H1 (cell line): ENCODE measurements around the gene ARL10. TPM values are rescaled to one million over a fixed set of nuclear protein-coding genes. Genes with fewer than 3 reads are reported as not detected.

Experiments used
- CTCF ChIA-PET: fragments of 300-600 bp; sonication (Branson Sonifier 250); formaldehyde crosslinking; loops from one replicate; lab custom pipeline; 2021; ENCODE audit not compliant: partially characterized antibody; lab: Charles Lee
- POLR2A ChIA-PET: fragments of 300-600 bp; sonication (Branson Sonifier 250); formaldehyde crosslinking; loops from one replicate; lab custom pipeline; 2021; ENCODE audit warnings: inconsistent platforms; ENCODE audit not compliant: partially characterized antibody; lab: Charles Lee
- DNase-seq, 2 experiments: peaks; one replicate each; pipeline versions ENCODE4 v3.0.0 to v3.0.0-alpha.2; 2010 to 2022; ENCODE audit warnings: low spot score in 2 of 2, low read depth in 1 of 2, mixed read lengths in 1 of 2
- FAIRE-seq: peaks from 2 replicates; lab custom pipeline; 2011; peaks lifted over from hg19 to GRCh38; lab: Jason Lieb, UNC
- H2AFZ ChIP-seq: 2 replicates; pipeline ENCODE4 v1.8.1; 2012; ENCODE audit warnings: low read length, inconsistent platforms
- H2AK5ac ChIP-seq: 2 replicates; pipeline ENCODE4 v1.6.1; 2013; ENCODE audit warnings: low read depth, low read length
- H2BK120ac ChIP-seq: replicated peaks from 2 replicates; pipeline ENCODE3; 2013; ENCODE audit warnings: low read depth, low read length, inconsistent platforms
- H2BK12ac ChIP-seq: 2 replicates; pipeline ENCODE4 v1.6.1; 2013; ENCODE audit warnings: low read depth, low read length
- H2BK15ac ChIP-seq: 2 replicates; pipeline ENCODE4 v1.6.1; 2013; ENCODE audit warnings: low read length
- H2BK20ac ChIP-seq: 2 replicates; pipeline ENCODE4 v1.6.1; 2013; ENCODE audit warnings: low read length
- H2BK5ac ChIP-seq: 2 replicates; pipeline ENCODE4 v1.6.1; 2013; ENCODE audit warnings: low read depth, low read length
- H3K14ac ChIP-seq: 2 replicates; pipeline ENCODE4 v1.6.1; 2013; ENCODE audit warnings: inconsistent platforms; ENCODE audit not compliant: insufficient read length
- H3K18ac ChIP-seq: 2 replicates; pipeline ENCODE4 v1.6.1; 2013; ENCODE audit warnings: low read length; ENCODE audit errors: extremely low read depth
- H3K23ac ChIP-seq: 2 replicates; pipeline ENCODE4 v1.6.1; 2013; ENCODE audit warnings: inconsistent platforms; ENCODE audit not compliant: insufficient read length
- H3K23me2 ChIP-seq: 2 replicates; pipeline ENCODE4 v1.6.1; 2013; ENCODE audit warnings: low read depth, low read length
- H3K27ac ChIP-seq: 2 replicates; pipeline ENCODE4 v1.6.1; 2011; ENCODE audit warnings: low read depth, low read length, inconsistent platforms
- H3K27me3 ChIP-seq, 4 experiments: replicated peaks in 1 of 4; 1 replicate in 1 of 4; 2 replicates in 3 of 4; pipeline versions ENCODE4 v1.6.1 to v1.8.1; 2011 to 2013; ENCODE audit warnings: low read length in 3 of 4, mild to moderate bottlenecking in 3 of 4, inconsistent platforms in 2 of 4, mixed read lengths in 2 of 4, moderate library complexity in 1 of 4; ENCODE audit not compliant: control insufficient read depth in 3 of 4, insufficient read depth in 3 of 4; ENCODE audit errors: extremely low read depth in 1 of 4
- H3K36me3 ChIP-seq, 4 experiments: 2 replicates each; pipeline versions ENCODE4 v1.6.1 to v1.8.1; 2011 to 2013; ENCODE audit warnings: mild to moderate bottlenecking in 4 of 4, low read length in 3 of 4, moderate library complexity in 2 of 4, control low read depth in 1 of 4, inconsistent platforms in 1 of 4; ENCODE audit not compliant: insufficient read depth in 4 of 4, control insufficient read depth in 2 of 4
- H3K4ac ChIP-seq: replicated peaks from 2 replicates; pipeline ENCODE3; 2013; ENCODE audit warnings: low read length, low read depth, mixed read lengths, inconsistent platforms; ENCODE audit not compliant: insufficient read length
- H3K4me1 ChIP-seq, 4 experiments: replicated peaks in 1 of 4; 1 replicate in 1 of 4; 2 replicates in 3 of 4; pipeline versions ENCODE4 v1.6.1 to v1.8.1; 2011 to 2013; ENCODE audit warnings: low read length in 3 of 4, inconsistent platforms in 2 of 4, mixed read lengths in 1 of 4; ENCODE audit not compliant: insufficient read depth in 4 of 4, control insufficient read depth in 3 of 4
- H3K4me2 ChIP-seq, 2 experiments: 2 replicates each; pipeline versions ENCODE4 v1.6.1 to v1.8.1; 2011 to 2013; ENCODE audit warnings: low read depth in 2 of 2, low read length in 2 of 2, control low read depth in 1 of 2, inconsistent platforms in 1 of 2, mild to moderate bottlenecking in 1 of 2; ENCODE audit not compliant: insufficient read depth in 1 of 2
- H3K4me3 ChIP-seq, 4 experiments: fragments of 200-600, 300-600 bp in 1 of 4; sonication (generic), shearing (Covaris generic), sonication (Bioruptor Twin) in 1 of 4; 2 replicates each; pipeline versions ENCODE4 v1.5.1 to v1.8.1; 2011 to 2016; ENCODE audit warnings: low read length in 4 of 4, low read depth in 3 of 4, control low read depth in 2 of 4, inconsistent platforms in 2 of 4, mild to moderate bottlenecking in 2 of 4, mixed read lengths in 1 of 4, moderate library complexity in 1 of 4; ENCODE audit not compliant: insufficient read depth in 2 of 4; ENCODE audit errors: extremely low read depth in 1 of 4
- H3K56ac ChIP-seq: replicated peaks from 2 replicates; pipeline ENCODE3; 2013; ENCODE audit warnings: low read depth, mild to moderate bottlenecking, mixed read lengths, low read length, inconsistent platforms; ENCODE audit not compliant: insufficient read length
- H3K79me1 ChIP-seq: 2 replicates; pipeline ENCODE4 v1.6.1; 2013; ENCODE audit warnings: low read depth, low read length, control low read depth
- H3K79me2 ChIP-seq, 2 experiments: 2 replicates each; pipeline versions ENCODE4 v1.6.1 to v1.8.1; 2012 to 2013; ENCODE audit warnings: low read length in 2 of 2, mild to moderate bottlenecking in 2 of 2, inconsistent platforms in 1 of 2; ENCODE audit not compliant: insufficient read depth in 2 of 2, control insufficient read depth in 1 of 2
- H3K9ac ChIP-seq, 4 experiments: replicated peaks in 1 of 4; 1 replicate in 1 of 4; 2 replicates in 3 of 4; pipeline versions ENCODE4 v1.6.1 to v1.8.1; 2011 to 2013; ENCODE audit warnings: low read depth in 3 of 4, low read length in 3 of 4, control low read depth in 2 of 4, mild to moderate bottlenecking in 2 of 4, moderate library complexity in 2 of 4, inconsistent platforms in 1 of 4; ENCODE audit errors: extremely low read depth in 1 of 4
- H3K9me3 ChIP-seq, 2 experiments: 2 replicates each; pipeline versions ENCODE4 v1.6.1 to v1.8.1; 2012 to 2013; ENCODE audit warnings: mild to moderate bottlenecking in 2 of 2, moderate library complexity in 2 of 2, control low read depth in 1 of 2, inconsistent platforms in 1 of 2, low read depth in 1 of 2, low read length in 1 of 2, mixed read lengths in 1 of 2; ENCODE audit not compliant: insufficient read depth in 2 of 2
- H4K20me1 ChIP-seq, 2 experiments: replicated peaks in 1 of 2; 2 replicates each; pipeline versions ENCODE3 to v1.8.1; 2011 to 2013; ENCODE audit warnings: inconsistent platforms in 2 of 2, low read length in 2 of 2, mild to moderate bottlenecking in 1 of 2; ENCODE audit not compliant: insufficient read depth in 2 of 2, control insufficient read depth in 1 of 2
- H4K5ac ChIP-seq: 2 replicates; pipeline ENCODE4 v1.6.1; 2013; ENCODE audit warnings: low read length, low read depth, mixed read lengths, inconsistent platforms; ENCODE audit not compliant: insufficient read length
- H4K8ac ChIP-seq: 2 replicates; pipeline ENCODE4 v1.8.0; 2013; ENCODE audit warnings: mild to moderate bottlenecking, moderate library complexity, low read length, inconsistent platforms; ENCODE audit not compliant: insufficient read depth; ENCODE audit errors: extremely low read depth
- H4K91ac ChIP-seq: replicated peaks from 2 replicates; pipeline ENCODE3; 2013; ENCODE audit warnings: low read length, mixed read lengths, inconsistent platforms; ENCODE audit not compliant: insufficient read length
- ASH2L ChIP-seq: fragments of 200-600, 300-600 bp; sonication (generic); IDR thresholded peaks from one replicate; pipeline ENCODE4 v1.7.1; 2017; ENCODE audit warnings: low read length
- CBX5 ChIP-seq: fragments of 300-800, 300-1000 bp; sonication (generic); IDR thresholded peaks from 2 replicates; pipeline ENCODE4 v1.7.1; 2016; ENCODE audit warnings: antibody characterized with exemption, low read length, low read depth
- NANOG ChIP-seq: IDR thresholded peaks from 2 replicates; pipeline ENCODE4 v1.6.1; 2011; ENCODE audit warnings: low read length, low read depth, mild to moderate bottlenecking, inconsistent platforms; ENCODE audit not compliant: insufficient read depth, poor library complexity, severe bottlenecking
- RFX5 ChIP-seq: IDR thresholded peaks from 2 replicates; pipeline ENCODE4 v1.6.1; 2011; ENCODE audit warnings: low read depth, low read length, improper control_type of control experiment, borderline replicate concordance
- SIX5 ChIP-seq: IDR thresholded peaks from 2 replicates; pipeline ENCODE4 v1.6.1; 2011; ENCODE audit warnings: mild to moderate bottlenecking, low read depth, low read length
- WGBS, 2 experiments: shearing (Covaris generic) in 1 of 2; methylation state at CpG; one replicate each; pipeline versions ENCODE4 v1.1.6 to v1.1.7; 2013 to 2015; ENCODE audit warnings: low lambda C conversion rate in 2 of 2, mixed read lengths in 2 of 2, inconsistent platforms in 1 of 2, low coverage in 1 of 2, missing lambda C conversion rate in 1 of 2; ENCODE audit not compliant: insufficient replicate concordance in 2 of 2, insufficient coverage in 1 of 2, insufficient read length in 1 of 2; ENCODE audit errors: extremely low coverage in 1 of 2, missing lambda C conversion rate in 1 of 2; 5-methylcytosine and 5-hydroxymethylcytosine counted together
- polyA plus RNA-seq, 7 experiments: library from polyadenylated mRNA; depleted of rRNA in 3 of 7; stranded (reverse) in 5 of 7; unstranded in 2 of 7; fragments of >200 nt in 5 of 7; fragments of 200-250 nt in 2 of 7; gene quantifications; 1 replicate in 5 of 7; 2 replicates in 1 of 7; 4 replicates in 1 of 7; pipeline versions ENCODE4 v1.2.1 to v1.2.3, GENCODE V29; 2011 to 2013; ENCODE audit warnings: missing spikeins in 2 of 7, mixed read lengths in 2 of 7
- total RNA-seq: library from RNA; stranded (reverse); fragmentation: NEBNext Ultra II Directional; extraction: Animal tissue kit (Norgen Biotek cat#: 25700); gene quantifications from 2 replicates; pipeline ENCODE4 v1.2.1, GENCODE V29; 2021

ARL10 gene
- total and polyA plus RNA-seq, 2 of the 8 experiments (the other 6 are each of a cell fraction or from before 2014, with no cell fraction given), result 3.1 to 7.4 TPM

DNA sequence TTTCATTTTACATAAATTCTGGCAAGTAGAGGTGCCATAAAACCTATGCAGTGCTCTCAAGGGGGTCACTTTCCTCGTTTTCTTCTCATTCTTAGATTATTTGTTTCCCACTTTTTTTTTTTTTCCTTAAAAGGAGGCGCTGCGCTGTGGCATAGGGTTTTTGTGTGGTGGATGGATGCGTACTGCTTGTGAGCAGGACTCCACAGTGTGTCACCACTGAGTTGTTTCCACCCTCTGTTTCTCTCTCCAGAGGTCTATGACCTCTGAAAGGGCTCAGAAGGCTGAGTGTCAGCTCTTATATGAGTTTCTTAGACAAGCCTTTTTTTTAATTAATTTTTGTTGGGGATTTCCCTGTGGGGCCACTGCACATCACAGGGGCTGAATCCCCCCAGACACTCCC lies 64.7 kb downstream of the ARL10 start:
- Histone ChIP-seq H3K4me1 (no peaks in the 10 kb centered on the region), H3K4ac (no peak overlapping the region), H4K20me1 (no peaks in the 10 kb centered on the region), H4K5ac (no peak overlapping the region), H3K79me2 (no peaks in the 10 kb centered on the region), H3K27ac (no peak overlapping the region), H3K14ac (no peak overlapping the region), H3K23ac (no peak overlapping the region), H2BK12ac (no peak overlapping the region), H2BK15ac (no peak overlapping the region), H3K36me3 (no peaks in the 10 kb centered on the region), H3K27me3 (no peaks in the 10 kb centered on the region), H2AFZ (no peak overlapping the region), H3K4me2 (no peak overlapping the region), H3K18ac (no peak overlapping the region), H4K91ac (no peak overlapping the region), H2BK120ac (no peak overlapping the region), H3K23me2 (no peaks in the 10 kb centered on the region), H3K9ac (no peak overlapping the region), H3K9me3 (peaks cover 8 to 11% of the 10 kb centered on the region in 2 experiments; a peak in 2 of 4 replicates), H2BK5ac (no peak overlapping the region), H3K79me1 (no peaks in the 10 kb centered on the region), H2AK5ac (no peak overlapping the region), H4K8ac (no peak overlapping the region), H2BK20ac (no peak overlapping the region), H3K4me3 (no peak overlapping the region), H3K56ac (no peak overlapping the region)
- TF ChIP-seq ASH2L (no peak), RFX5 (no peak), SIX5 (no peak), NANOG (no peak), CBX5 (no peak)
- FAIRE-seq (no peak), DNase-seq (no peak)
- ChIA-PET CTCF (interaction anchor here (0.6 kb wide), 1 partner anchor 53 kb away, joined by 3 read pairs; no protein-coding TSS in a partner anchor), POLR2A (interaction anchor here (1.3 to 1.5 kb wide), 2 partner anchors 18 to 23 kb away, joined by 4 read pairs; no protein-coding TSS in a partner anchor)
- WGBS, 2 experiments, result 87% methylated on average over 4 of the region's 4 CpGs; no CpG with 5 or more reads in 1 of the 2 experiments
